CD4-positive, alpha-beta T cell (primary cell): ENCODE data around the gene COQ10A. TPM values are rescaled to one million over a fixed set of nuclear protein-coding genes. Genes with fewer than 3 reads are reported as not detected.

Experiments
- ATAC-seq: fragments of 200-7000 bp; cut with Tn5 transposase; one replicate; pipeline ENCODE4 v1.10.0; 2022; ENCODE audit warnings: mild to moderate bottlenecking; ENCODE audit not compliant: poor library complexity
- CTCF ChIA-PET: fragments of 350-600 bp; sonication (Branson Sonifier 250); formaldehyde crosslinking; loops from one replicate; lab custom pipeline; 2021; ENCODE audit warnings: antibody characterized with exemption, inconsistent platforms; lab: Charles Lee
- POLR2A ChIA-PET: fragments of 350-600 bp; sonication (Branson Sonifier 250); formaldehyde crosslinking; loops from one replicate; lab custom pipeline; 2021; ENCODE audit warnings: antibody characterized with exemption, inconsistent platforms; lab: Charles Lee
- DNase-seq, 14 experiments: peaks; one replicate each; pipeline ENCODE4 v3.0.0-alpha.2; 2013 to 2020; ENCODE audit warnings: mixed read lengths in 2 of 14
- H3K27ac ChIP-seq, 2 donors: one replicate each; pipeline versions ENCODE4 v1.5.1 to v1.7.0; 2013; ENCODE audit warnings: low read length in 2 of 2, low read depth in 1 of 2, mild to moderate bottlenecking in 1 of 2
- H3K27me3 ChIP-seq, 2 experiments: 1 replicate in 1 of 2; 2 replicates in 1 of 2; pipeline versions ENCODE4 v1.6.1 to v1.7.0; 2013; ENCODE audit warnings: low read length in 2 of 2, control low read depth in 1 of 2, mild to moderate bottlenecking in 1 of 2, moderate library complexity in 1 of 2; ENCODE audit not compliant: insufficient read depth in 2 of 2, control insufficient read depth in 1 of 2
- H3K36me3 ChIP-seq: one replicate; pipeline ENCODE4 v1.6.1; 2013; ENCODE audit warnings: low read length, control low read depth; ENCODE audit not compliant: insufficient read depth
- H3K4me1 ChIP-seq: one replicate; pipeline ENCODE4 v1.6.1; 2013; ENCODE audit warnings: low read length, control low read depth; ENCODE audit not compliant: insufficient read depth
- H3K4me3 ChIP-seq: one replicate; pipeline ENCODE4 v1.5.1; 2013; ENCODE audit warnings: mild to moderate bottlenecking, low read length, moderate library complexity
- H3K9me3 ChIP-seq, 2 experiments: 1 replicate in 1 of 2; 2 replicates in 1 of 2; pipeline versions ENCODE4 v1.6.1 to v1.7.0; 2013; ENCODE audit warnings: low read length in 2 of 2, mild to moderate bottlenecking in 2 of 2, control low read depth in 1 of 2, moderate library complexity in 1 of 2; ENCODE audit not compliant: control insufficient read depth in 1 of 2, insufficient read depth in 1 of 2
- H3K27ac Mint-ChIP-seq: one replicate; pipeline ENCODE4 v1.8.0; 2020; ENCODE audit warnings: mixed read lengths
- H3K27me3 Mint-ChIP-seq: one replicate; pipeline ENCODE4 v1.8.0; 2021; ENCODE audit warnings: mixed read lengths
- H3K36me3 Mint-ChIP-seq: one replicate; pipeline ENCODE4 v1.8.0; 2021; ENCODE audit warnings: low read depth, mixed read lengths
- H3K4me1 Mint-ChIP-seq: one replicate; pipeline ENCODE4 v1.8.0; 2021; ENCODE audit warnings: low read depth, mixed read lengths
- H3K4me3 Mint-ChIP-seq: one replicate; pipeline ENCODE4 v1.8.0; 2020; ENCODE audit warnings: mild to moderate bottlenecking, mixed read lengths
- H3K9me3 Mint-ChIP-seq: one replicate; pipeline ENCODE4 v1.8.0; 2020; ENCODE audit warnings: mixed read lengths
- CTCF ChIP-seq: fragments of 200-600 bp; IDR thresholded peaks from one replicate; pipeline ENCODE4 v1.8.0; 2022; ENCODE audit warnings: antibody characterized with exemption, mild to moderate bottlenecking
- intact Hi-C, 2 experiments: fragments of 100-400 bp; cut with DNase I in 1 of 2; cut with micrococcal nuclease in 1 of 2; formaldehyde crosslinking; loops; one replicate each; pipeline versions ENCODE4 v1.15.1 to v1.9.0; 2023 to 2025; cut with DNase I, micrococcal nuclease
- total RNA-seq, 174 experiments: library from RNA in 2 of 174; stranded (reverse) in 2 of 174; gene quantifications; one replicate each; pipeline ENCODE4 v1.2.3 and lab custom pipeline; 2021 to 2026

The COQ10A gene
- total RNA-seq, 2 experiments from 2014 or later: 27.6 to 29.2 TPM

GRCh38 chr12:56221232-56221756 is 45.4 kb upstream of the COQ10A start:
- Histone ChIP-seq H3K9me3 (no peaks in the 10 kb centered on the region), H3K4me1 (peaks cover 56% of the 10 kb centered on the region), H3K4me3 (peak overlapping the region; percentile 83), H3K27me3 (no peaks in the 10 kb centered on the region), H3K27ac (peak overlapping the region; percentile 97 to 98), H3K36me3 (peaks cover 6% of the 10 kb centered on the region)
- ChIA-PET CTCF (interaction anchor here (0.7 to 4.8 kb wide), 6 partner anchors 15 to 102 kb away, joined by 3 to 31 read pairs (median 19); partner anchors contain the start of genes COQ10A, SMARCC2 and ZC3H10), POLR2A (interaction anchor here (0.6 to 4.1 kb wide), 35 partner anchors 12 to 504 kb away, joined by 3 to 62 read pairs (median 6); partner anchors contain the start of genes ANKRD52, CNPY2, COQ10A and DNAJC14)
- no peak for TF ChIP-seq CTCF
- intact Hi-C loops: loop anchor here (5.0 to 10.0 kb wide), 2 partner anchors 36 to 176 kb away; partner anchors contain the start of genes ANKRD52 (in 1 of the 2) and RPS26 (in 1 of the 2)
- Mint-ChIP-seq H3K27me3 (no peaks in the 10 kb centered on the region), H3K36me3 (peaks cover 27% of the 10 kb centered on the region), H3K27ac (peak overlapping the region; percentile 100), H3K9me3 (no peaks in the 10 kb centered on the region), H3K4me3 (peak overlapping the region; percentile 98), H3K4me1 (peaks cover 52% of the 10 kb centered on the region)
- DNase-seq: no peak
- ATAC-seq: peak; percentile 27

GRCh38 chr12:56221757-56222530 is 44.8 kb upstream of the COQ10A start, which contains the start of gene RNF41:
Gene RNF41, minus strand, starts transcription at chr12:56221922. Its CDS starts 7,875 bp downstream, at chr12:56214047.
- H3K27me3 ChIP-seq: no peaks in the 10 kb centered on the region
- no peak for TF ChIP-seq CTCF
- Mint-ChIP-seq H3K36me3 (peaks cover 21% of the 10 kb centered on the region), H3K4me1 (peaks cover 48% of the 10 kb centered on the region), H3K27me3 (no peaks in the 10 kb centered on the region), H3K27ac (peak within 1 kb of the TSS; percentile 100), H3K4me3 (peak within 1 kb of the TSS; percentile 98), H3K9me3 (no peaks in the 10 kb centered on the region)
- peak within 1 kb of the TSS; percentile 97 to 98 for H3K27ac ChIP-seq
- intact Hi-C loops: loop anchor here (5.0 to 10.0 kb wide), 2 partner anchors 35 to 177 kb away; partner anchors contain the start of genes ANKRD52 (in 1 of the 2) and RPS26 (in 1 of the 2)
- peaks cover 56% of the 10 kb centered on the region for H3K4me1 ChIP-seq
- DNase-seq: peak; percentile 83 to 97 (median 90)
- CTCF ChIA-PET: interaction anchor here (0.7 to 4.8 kb wide), 10 partner anchors 16 to 175 kb away, joined by 3 to 31 read pairs (median 8); partner anchors contain the start of genes ANKRD52, COQ10A, SMARCC2 and ZC3H10
- H3K36me3 ChIP-seq: peaks cover 4% of the 10 kb centered on the region
- H3K4me3 ChIP-seq: peak within 1 kb of the TSS; percentile 83
- ATAC-seq: peak; percentile 80
- no peaks in the 10 kb centered on the region for H3K9me3 ChIP-seq
- POLR2A ChIA-PET: interaction anchor here (0.6 to 4.1 kb wide), 39 partner anchors 11 to 503 kb away, joined by 3 to 62 read pairs (median 5); partner anchors contain the start of genes ANKRD52, CNPY2, COQ10A and DNAJC14

- CTCF ChIA-PET: interaction anchor here (0.7 to 4.8 kb wide), 10 partner anchors 17 to 175 kb away, joined by 3 to 31 read pairs (median 8); partner anchors contain the start of genes ANKRD52, COQ10A, SMARCC2 and ZC3H10
- ATAC-seq (no peak), DNase-seq (no peak)
- Mint-ChIP-seq H3K4me3 (peak overlapping the region; percentile 98), H3K9me3 (no peaks in the 10 kb centered on the region), H3K36me3 (peaks cover 21% of the 10 kb centered on the region), H3K27ac (peak overlapping the region; percentile 100), H3K27me3 (no peaks in the 10 kb centered on the region), H3K4me1 (peaks cover 48% of the 10 kb centered on the region)
- Histone ChIP-seq H3K4me3 (peak overlapping the region; percentile 83), H3K27me3 (no peaks in the 10 kb centered on the region), H3K9me3 (no peaks in the 10 kb centered on the region), H3K4me1 (peaks cover 56% of the 10 kb centered on the region), H3K36me3 (peaks cover 2% of the 10 kb centered on the region), H3K27ac (peak overlapping the region; percentile 97 to 98)
- POLR2A ChIA-PET: interaction anchor here (0.6 to 4.1 kb wide), 30 partner anchors 16 to 478 kb away, joined by 3 to 62 read pairs (median 6); partner anchors contain the start of genes ANKRD52, CNPY2, COQ10A and DNAJC14
- intact Hi-C loops: loop anchor here (5.0 to 10.0 kb wide), 2 partner anchors 35 to 178 kb away; partner anchors contain the start of genes ANKRD52 (in 1 of the 2) and RPS26 (in 1 of the 2)
- no peak for TF ChIP-seq CTCF
Measured at GRCh38 chr12:56222531-56222895, 44.2 kb upstream of the COQ10A start.
